GM12878 (cell line): ENCODE results near the gene MYL6B. TPM values are rescaled to one million over a fixed set of nuclear protein-coding genes. Genes with fewer than 3 reads are reported as not detected.
A peak's percentile ranks its signal among the peaks of the same experiment; 100 is the strongest.

Experiments
- ATAC-seq: fragments of 200-7000 bp; cut with Tn5 transposase; 3 replicates; pipeline ENCODE4 v1.9.1; 2020; ENCODE audit warnings: mild to moderate bottlenecking, moderate library complexity
- BruUV-seq: library from RNA; stranded (reverse); fragments of 400-500 nt; replicated peaks from 2 replicates; lab custom pipeline; 2021; lab: Mats Ljungman, UMichigan
- CTCF ChIA-PET: fragments of 300-600 bp; sonication (Branson Sonifier 250); formaldehyde crosslinking; extraction: SDS; loops from one replicate; lab custom pipeline; 2021; ENCODE audit warnings: inconsistent platforms; lab: Yijun Ruan, JAX
- POLR2A ChIA-PET: fragments of 350-600 bp; formaldehyde crosslinking; extraction: SDS; loops from one replicate; lab custom pipeline; 2021; ENCODE audit warnings: inconsistent platforms; lab: Charles Lee
- RAD21 ChIA-PET: fragments of 300-600 bp; sonication (Branson Sonifier 250); formaldehyde crosslinking; loops from one replicate; lab custom pipeline; 2023; ENCODE audit warnings: antibody characterized with exemption; ENCODE audit not compliant: unreplicated experiment; lab: Charles Lee
- SMC1A ChIA-PET: fragments of 300-600 bp; sonication (Branson Sonifier 250); formaldehyde crosslinking; loops from one replicate; lab custom pipeline; 2023; ENCODE audit not compliant: unreplicated experiment, uncharacterized antibody; lab: Charles Lee
- DNase-seq: peaks from one replicate; pipeline ENCODE4 v3.0.0-alpha.2; 2011; ENCODE audit warnings: low read depth, low spot score
- FAIRE-seq: peaks from 3 replicates; lab custom pipeline; 2011; peaks lifted over from hg19 to GRCh38; lab: Jason Lieb, UNC
- H2AFZ ChIP-seq: 2 replicates; pipeline ENCODE4 v1.6.0; 2011; ENCODE audit warnings: low read depth, low read length, control low read depth; ENCODE audit not compliant: control insufficient read depth
- H3K27ac ChIP-seq: 2 replicates; pipeline ENCODE4 v1.5.1; 2011; ENCODE audit warnings: control low read depth; ENCODE audit not compliant: control insufficient read depth, insufficient read depth
- H3K27me3 ChIP-seq, 2 experiments: replicated peaks in 1 of 2; 2 replicates each; pipeline versions ENCODE4 v1.6.0 to v1.6.1; 2011; ENCODE audit warnings: low read length in 1 of 2; ENCODE audit not compliant: control insufficient read depth in 2 of 2, insufficient read depth in 2 of 2
- H3K36me3 ChIP-seq, 2 experiments: 2 replicates each; pipeline ENCODE4 v1.5.1; 2011; ENCODE audit warnings: low read length in 1 of 2; ENCODE audit not compliant: control insufficient read depth in 2 of 2, insufficient read depth in 2 of 2
- H3K4me1 ChIP-seq: 2 replicates; pipeline ENCODE4 v1.6.1; 2011; ENCODE audit warnings: mild to moderate bottlenecking, low read length, moderate library complexity, mixed read lengths; ENCODE audit not compliant: control insufficient read depth, insufficient read depth
- H3K4me2 ChIP-seq: 2 replicates; pipeline ENCODE4 v1.6.0; 2011; ENCODE audit warnings: control low read depth; ENCODE audit not compliant: control insufficient read depth, insufficient read depth
- H3K4me3 ChIP-seq: fragments of 200-600 bp; sonication (generic); 2 replicates; pipeline ENCODE4 v1.5.1; 2016
- H3K79me2 ChIP-seq: 2 replicates; pipeline ENCODE4 v1.6.0; 2011; ENCODE audit warnings: low read length; ENCODE audit not compliant: control insufficient read depth, insufficient read depth
- H3K9ac ChIP-seq: 2 replicates; pipeline ENCODE4 v1.8.0; 2011; ENCODE audit warnings: low read length, control low read depth, mixed read lengths; ENCODE audit not compliant: control insufficient read depth, insufficient read depth
- H3K9me3 ChIP-seq: replicated peaks from 3 replicates; pipeline ENCODE4 v1.5.1; 2011; ENCODE audit warnings: mild to moderate bottlenecking, low read length; ENCODE audit not compliant: control insufficient read depth, insufficient read depth
- H4K20me1 ChIP-seq: 2 replicates; pipeline ENCODE4 v1.6.0; 2011; ENCODE audit not compliant: control insufficient read depth, insufficient read depth
- BCL11A ChIP-seq: IDR thresholded peaks from 2 replicates; pipeline ENCODE4 v1.6.1; 2011; ENCODE audit warnings: low read depth, low read length
- BCLAF1 ChIP-seq: fragments of 450-650 bp; IDR thresholded peaks from 2 replicates; pipeline ENCODE4 v1.6.1; 2017; ENCODE audit warnings: antibody characterized with exemption, mild to moderate bottlenecking, moderate library complexity
- CEBPB ChIP-seq, 2 experiments: fragments of 150-350 bp in 1 of 2; IDR thresholded peaks; 2 replicates each; pipeline ENCODE4 v1.6.1; 2012 to 2014; ENCODE audit warnings: low read depth in 2 of 2, low read length in 2 of 2, borderline replicate concordance in 1 of 2, inconsistent platforms in 1 of 2
- IKZF1 ChIP-seq: fragments of 450-650 bp; conservative IDR thresholded peaks from 2 replicates; pipeline ENCODE4 v1.6.1; 2017; ENCODE audit warnings: antibody characterized with exemption, mild to moderate bottlenecking
- LARP7 ChIP-seq: fragments of 450-650 bp; IDR thresholded peaks from 2 replicates; pipeline ENCODE4 v1.6.1; 2017; ENCODE audit warnings: mild to moderate bottlenecking
- MLLT1 ChIP-seq: fragments of 450-650 bp; IDR thresholded peaks from 2 replicates; pipeline ENCODE4 v1.6.1; 2016; ENCODE audit warnings: mild to moderate bottlenecking
- PKNOX1 ChIP-seq: fragments of 450-650 bp; IDR thresholded peaks from 2 replicates; pipeline ENCODE4 v1.6.1; 2016; ENCODE audit warnings: mild to moderate bottlenecking
- WRNIP1 ChIP-seq: IDR thresholded peaks from 2 replicates; pipeline ENCODE4 v1.6.1; 2011; ENCODE audit warnings: low read depth, low read length, improper control_type of control experiment, borderline replicate concordance
- ZBTB40 ChIP-seq: fragments of 450-650 bp; IDR thresholded peaks from 2 replicates; pipeline ENCODE4 v1.6.1; 2016; ENCODE audit warnings: mild to moderate bottlenecking, moderate library complexity, borderline replicate concordance
- WGBS: methylation state at CpG from one replicate; pipeline ENCODE4 v1.1.6; 2016; ENCODE audit warnings: low lambda C conversion rate; ENCODE audit not compliant: insufficient replicate concordance, insufficient coverage; ENCODE audit errors: missing lambda C conversion rate; 5-methylcytosine and 5-hydroxymethylcytosine counted together
- in situ Hi-C: fragments of 300-500 bp; cut with MboI; formaldehyde crosslinking; loops from 9 replicates; pipeline ENCODE4 v1.14.3; 2018; ENCODE audit warnings: mixed read lengths
- intact Hi-C: fragments of 100-400 bp; cut with micrococcal nuclease; formaldehyde crosslinking; loops from one replicate; pipeline ENCODE4 v1.14.2; 2022; ENCODE audit not compliant: unreplicated experiment
- polyA plus RNA-seq, 11 experiments: library from polyadenylated mRNA; depleted of rRNA in 4 of 11; unstranded in 6 of 11; stranded (reverse) in 5 of 11; fragments of >200 nt; fragmentation: Nextera tagmentation in 4 of 11; fragmentation: Illumina TruSeq in 1 of 11; extraction: Ambion mirVana in 4 of 11; extraction: Trizol in 1 of 11; gene quantifications; 1 replicate in 1 of 11; 2 replicates in 10 of 11; pipeline versions ENCODE4 v1.2.1 to v1.2.3, GENCODE V29; 2011 to 2016; ENCODE audit warnings: inconsistent platforms in 2 of 11, missing spikeins in 2 of 11, low read depth in 1 of 11
- total RNA-seq, 4 experiments: library from RNA; depleted of rRNA in 3 of 4; stranded (reverse); fragments of >200 nt in 3 of 4; fragmentation: Illumina TruSeq in 1 of 4; extraction: Trizol in 1 of 4; gene quantifications; 2 replicates each; pipeline versions ENCODE4 v1.2.1 to v1.2.3, GENCODE V29; 2013 to 2021

The MYL6B gene
- total and polyA plus RNA-seq, 10 of the 15 experiments (the other 5 are each of a cell fraction or from before 2014, with no cell fraction given): 75.5 to 153 (median 114) TPM

- no peak for TF ChIP-seq BCL11A
- TF ChIP-seq, all 136 proteins: peak for 4
Observed at GRCh38 chr12:56128670-56129205, 23.6 kb upstream of the MYL6B start (continued).

- intact Hi-C loops: loop anchor here (5.0 to 10.0 kb wide), 2 partner anchors 338 to 515 kb away; partner anchors contain the start of genes ATP5F1B and SPRYD4
- RAD21 ChIA-PET: interaction anchor here (3.0 to 6.8 kb wide), 2 partner anchors 23 to 59 kb away, joined by 10 to 98 read pairs; partner anchors contain the start of genes MYL6B and SMARCC2
- H3K36me3 ChIP-seq: peaks cover 14 to 16% of the 10 kb centered on the region in 2 experiments
- 0 out of 2 replicates have a peak, but pooled peaks have one; percentile 40 for TF ChIP-seq LARP7
- TF ChIP-seq WRNIP1: no peak
- no peak for TF ChIP-seq BCLAF1
- TF ChIP-seq PKNOX1: peak; percentile 10; the same call in 1 of the 2 replicates
- no peak for TF ChIP-seq ZBTB40
- TF ChIP-seq MLLT1: 0 out of 2 replicates have a peak, but pooled peaks have one; percentile 20
- TF ChIP-seq CEBPB (IDR thresholded peaks at IDR 0.05; ENCODE audit: borderline replicate concordance in 1 of 2, low read depth in 2 of 2, low read length in 2 of 2): no peak
- TF ChIP-seq IKZF1: peak; percentile 51
Observed at GRCh38 chr12:56129206-56129941, 23.0 kb upstream of the MYL6B start.

More at GRCh38 chr12:56129206-56129941, 23.0 kb upstream of the MYL6B start:
- Histone ChIP-seq H3K4me2 (peak overlapping the region; percentile 98), H3K79me2 (peaks cover 21% of the 10 kb centered on the region), H3K4me1 (peaks cover 24% of the 10 kb centered on the region), H3K9me3 (no peaks in the 10 kb centered on the region), H3K27me3 (no peaks in the 10 kb centered on the region), H2AFZ (peak overlapping the region; percentile 54), H3K9ac (peak overlapping the region; percentile 78), H3K27ac (peak overlapping the region; percentile 55), H4K20me1 (no peaks in the 10 kb centered on the region), H3K4me3 (peak overlapping the region; percentile 93)
- DNase-seq (no peak), ATAC-seq (peak; percentile 72), FAIRE-seq (no peak)
- CTCF ChIA-PET: interaction anchor here (0.9 to 10.3 kb wide), 5 partner anchors 14 to 93 kb away, joined by 4 to 129 read pairs (median 14); partner anchors contain the start of genes PA2G4, RNF41 and SMARCC2
- SMC1A ChIA-PET: interaction anchor here (0.9 to 4.8 kb wide), 6 partner anchors 10 to 93 kb away, joined by 3 to 68 read pairs (median 8); partner anchors contain the start of genes RNF41, SMARCC2 and ZC3H10
- in situ Hi-C loops: no loop called here
- under 1% methylated on average over 29 of the region's 29 CpGs for WGBS
- BruUV-seq: no TSS peak
- POLR2A ChIA-PET: interaction anchor here (0.9 to 4.5 kb wide), 4 partner anchors 12 to 92 kb away, joined by 4 to 44 read pairs (median 18); partner anchors contain the start of genes RNF41 and SMARCC2
